Measurements from ENCODE around the gene ZNRF2.

ZNRF2 gene

DNA sequence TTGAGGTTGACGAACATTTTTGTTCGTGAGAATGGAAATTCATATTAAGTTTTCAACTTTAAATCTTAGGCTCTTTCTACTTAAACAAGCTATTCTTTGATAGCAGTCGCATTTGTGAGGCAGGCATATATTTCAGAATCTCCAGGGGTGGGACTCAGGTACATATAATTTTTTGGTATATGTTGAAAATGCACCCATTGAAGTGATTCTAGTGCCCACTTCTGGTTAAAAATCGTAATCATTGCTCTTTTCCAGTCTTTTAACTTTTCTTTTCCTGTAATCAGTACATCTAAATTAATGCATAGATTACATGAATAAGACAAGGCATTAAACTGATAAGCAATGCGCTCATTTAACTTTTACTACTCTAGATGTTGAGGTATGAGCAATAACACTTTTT is 67.8 kb downstream of the ZNRF2 start:
- no peaks in the 10 kb centered on the region for H3K27me3 ChIP-seq (ENCODE audit: control insufficient read depth, insufficient read depth, low read length, poor library complexity, severe bottlenecking)
- no peak overlapping the region for H3K27ac ChIP-seq (ENCODE audit: insufficient read depth, low read depth, low read length, poor library complexity, severe bottlenecking)
- no peaks in the 10 kb centered on the region for H3K9me3 ChIP-seq (ENCODE audit: control insufficient read depth, low read length)
- H3K4me3 ChIP-seq (ENCODE audit: insufficient read depth, low read depth, low read length): no peak overlapping the region
- 86 to 100% methylated on average over 3 to 5 of the region's 5 CpGs for WGBS, 2 experiments
- peaks cover 17% of the 10 kb centered on the region for H3K4me1 ChIP-seq (ENCODE audit: control insufficient read depth, insufficient read depth, low read length)
- no peaks in the 10 kb centered on the region for H3K36me3 ChIP-seq (ENCODE audit: control insufficient read depth, insufficient read depth, low read length)

- no peaks in the 10 kb centered on the region for H3K9me3 ChIP-seq (ENCODE audit: control insufficient read depth, low read length)
- H3K4me3 ChIP-seq (ENCODE audit: insufficient read depth, low read depth, low read length): no peak overlapping the region
- H3K4me1 ChIP-seq (ENCODE audit: control insufficient read depth, insufficient read depth, low read length): peaks cover 15% of the 10 kb centered on the region
- no peaks in the 10 kb centered on the region for H3K27me3 ChIP-seq (ENCODE audit: control insufficient read depth, insufficient read depth, low read length, poor library complexity, severe bottlenecking)
- no peak overlapping the region for H3K27ac ChIP-seq (ENCODE audit: insufficient read depth, low read depth, low read length, poor library complexity, severe bottlenecking)
- WGBS, 2 experiments: 93 to 99% methylated on average over 3 of the region's 3 CpGs
- no peaks in the 10 kb centered on the region for H3K36me3 ChIP-seq (ENCODE audit: control insufficient read depth, insufficient read depth, low read length)
Observed at GRCh38 chr7:30353532-30353931, 69.1 kb downstream of the ZNRF2 start.

- Histone ChIP-seq H3K36me3 (ENCODE audit: control insufficient read depth, insufficient read depth, low read length) (no peaks in the 10 kb centered on the region), H3K4me3 (ENCODE audit: insufficient read depth, low read depth, low read length) (no peak overlapping the region), H3K27me3 (ENCODE audit: control insufficient read depth, insufficient read depth, low read length, poor library complexity, severe bottlenecking) (no peaks in the 10 kb centered on the region), H3K27ac (ENCODE audit: insufficient read depth, low read depth, low read length, poor library complexity, severe bottlenecking) (no peak overlapping the region), H3K9me3 (ENCODE audit: control insufficient read depth, low read length) (no peaks in the 10 kb centered on the region), H3K4me1 (ENCODE audit: control insufficient read depth, insufficient read depth, low read length) (peaks cover 10% of the 10 kb centered on the region)
- 42 to 62% methylated on average over 2 to 3 of the region's 3 CpGs for WGBS, 2 experiments
Observed at GRCh38 chr7:30353932-30354607, 69.7 kb downstream of the ZNRF2 start.

DNA sequence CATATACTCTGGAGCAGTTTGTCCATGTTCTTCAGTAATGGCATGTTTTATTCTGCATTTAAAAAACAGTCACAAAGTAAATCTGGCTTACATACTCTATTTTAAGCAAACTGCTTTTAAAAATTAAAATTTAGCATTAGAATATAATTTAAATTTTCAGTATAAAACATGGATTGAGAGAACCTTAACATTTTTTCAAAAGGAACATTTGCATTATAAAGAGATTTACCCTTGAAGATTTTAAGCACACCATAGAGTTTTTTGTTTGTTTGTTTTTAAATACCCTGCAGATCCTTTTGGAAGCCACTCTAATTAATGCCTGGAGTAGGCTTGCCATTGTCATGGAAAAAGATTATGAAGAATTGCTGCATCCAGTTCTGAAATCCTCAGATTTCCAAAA is 70.4 kb downstream of the ZNRF2 start:
- Histone ChIP-seq H3K9me3 (ENCODE audit: control insufficient read depth, low read length) (no peaks in the 10 kb centered on the region), H3K4me3 (ENCODE audit: insufficient read depth, low read depth, low read length) (no peak overlapping the region), H3K4me1 (ENCODE audit: control insufficient read depth, insufficient read depth, low read length) (peaks cover 9% of the 10 kb centered on the region), H3K27me3 (ENCODE audit: control insufficient read depth, insufficient read depth, low read length, poor library complexity, severe bottlenecking) (no peaks in the 10 kb centered on the region), H3K27ac (ENCODE audit: insufficient read depth, low read depth, low read length, poor library complexity, severe bottlenecking) (no peak overlapping the region), H3K36me3 (ENCODE audit: control insufficient read depth, insufficient read depth, low read length) (no peaks in the 10 kb centered on the region)

- no peaks in the 10 kb centered on the region for H3K4me1 ChIP-seq (ENCODE audit: control insufficient read depth, insufficient read depth, low read length)
- H3K4me3 ChIP-seq (ENCODE audit: insufficient read depth, low read depth, low read length): no peak overlapping the region
- H3K27ac ChIP-seq (ENCODE audit: insufficient read depth, low read depth, low read length, poor library complexity, severe bottlenecking): no peak overlapping the region
- no peaks in the 10 kb centered on the region for H3K36me3 ChIP-seq (ENCODE audit: control insufficient read depth, insufficient read depth, low read length)
- 100% methylated on average over 1 of the region's 1 CpG for WGBS, 2 experiments
- H3K9me3 ChIP-seq (ENCODE audit: control insufficient read depth, low read length): no peaks in the 10 kb centered on the region
- no peaks in the 10 kb centered on the region for H3K27me3 ChIP-seq (ENCODE audit: control insufficient read depth, insufficient read depth, low read length, poor library complexity, severe bottlenecking)
Observed at GRCh38 chr7:30359957-30360356, 75.6 kb downstream of the ZNRF2 start.

DNA sequence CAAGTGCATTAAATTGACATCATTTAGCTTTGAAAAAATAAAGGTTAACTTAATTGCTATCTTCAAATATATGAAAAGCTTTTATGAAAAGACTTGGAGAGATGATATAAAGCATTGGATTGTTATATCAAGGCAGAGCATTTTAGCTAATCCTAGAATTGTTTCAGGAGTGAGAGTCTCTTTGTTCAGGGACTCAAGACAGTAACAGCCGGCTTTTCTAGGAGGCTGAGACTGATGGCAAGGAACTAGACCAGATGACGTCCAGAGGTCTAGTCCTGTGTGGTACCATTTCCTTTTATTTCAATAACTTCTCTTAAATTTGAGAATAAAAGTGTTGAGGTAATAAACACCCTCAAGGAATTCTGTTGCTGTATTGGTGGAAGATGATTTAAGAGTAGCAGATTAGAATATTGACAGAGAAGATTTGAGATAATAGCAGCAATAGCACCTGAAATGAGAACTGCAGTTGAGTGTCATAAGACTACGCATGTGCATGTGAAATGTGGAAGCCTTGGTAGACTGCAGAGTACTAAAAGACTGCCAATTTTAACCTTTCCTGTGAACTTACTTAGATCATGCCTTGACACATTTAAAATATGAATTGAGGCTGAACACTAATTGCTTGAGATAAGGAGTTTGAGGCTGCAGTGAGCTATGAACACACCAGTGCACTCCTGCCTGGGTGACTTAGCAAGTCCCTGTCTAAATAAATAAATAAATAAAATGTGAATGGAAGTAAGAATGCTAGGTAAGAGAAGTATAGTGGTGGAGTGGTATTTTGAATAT is 79.6 kb downstream of the ZNRF2 start:
- Histone ChIP-seq H3K27me3 (ENCODE audit: control insufficient read depth, insufficient read depth, low read length, poor library complexity, severe bottlenecking) (no peaks in the 10 kb centered on the region), H3K4me1 (ENCODE audit: control insufficient read depth, insufficient read depth, low read length) (no peaks in the 10 kb centered on the region), H3K9me3 (ENCODE audit: control insufficient read depth, low read length) (no peaks in the 10 kb centered on the region), H3K4me3 (ENCODE audit: insufficient read depth, low read depth, low read length) (no peak overlapping the region), H3K36me3 (ENCODE audit: control insufficient read depth, insufficient read depth, low read length) (no peaks in the 10 kb centered on the region), H3K27ac (ENCODE audit: insufficient read depth, low read depth, low read length, poor library complexity, severe bottlenecking) (no peak overlapping the region)
- WGBS, 2 experiments: 81 to 86% methylated on average over 2 to 3 of the region's 3 CpGs

DNA sequence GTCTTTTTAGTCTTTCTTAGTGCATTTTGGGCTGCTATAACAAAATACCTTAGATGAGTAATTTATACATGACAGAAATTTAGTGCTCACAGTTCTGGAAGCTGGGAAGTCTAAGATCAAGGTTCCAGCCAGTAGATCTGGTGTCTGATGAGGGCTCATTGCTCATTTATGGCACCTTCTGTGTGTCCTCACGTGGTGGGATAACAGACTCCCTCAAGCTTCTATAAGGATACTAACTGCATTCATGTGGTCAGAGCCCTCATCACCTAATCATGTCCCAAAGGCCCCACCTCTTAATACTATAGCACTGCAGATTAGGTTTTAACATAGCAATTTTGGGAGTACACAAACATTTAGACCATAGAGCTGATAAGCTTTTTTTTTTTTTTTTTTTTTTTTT is 80.4 kb downstream of the ZNRF2 start:
- Histone ChIP-seq H3K9me3 (ENCODE audit: control insufficient read depth, low read length) (no peaks in the 10 kb centered on the region), H3K27ac (ENCODE audit: insufficient read depth, low read depth, low read length, poor library complexity, severe bottlenecking) (no peak overlapping the region), H3K4me3 (ENCODE audit: insufficient read depth, low read depth, low read length) (no peak overlapping the region), H3K27me3 (ENCODE audit: control insufficient read depth, insufficient read depth, low read length, poor library complexity, severe bottlenecking) (no peaks in the 10 kb centered on the region), H3K36me3 (ENCODE audit: control insufficient read depth, insufficient read depth, low read length) (no peaks in the 10 kb centered on the region), H3K4me1 (ENCODE audit: control insufficient read depth, insufficient read depth, low read length) (no peaks in the 10 kb centered on the region)
- WGBS, 2 experiments: 85 to 89% methylated on average over 1 of the region's 1 CpG

DNA sequence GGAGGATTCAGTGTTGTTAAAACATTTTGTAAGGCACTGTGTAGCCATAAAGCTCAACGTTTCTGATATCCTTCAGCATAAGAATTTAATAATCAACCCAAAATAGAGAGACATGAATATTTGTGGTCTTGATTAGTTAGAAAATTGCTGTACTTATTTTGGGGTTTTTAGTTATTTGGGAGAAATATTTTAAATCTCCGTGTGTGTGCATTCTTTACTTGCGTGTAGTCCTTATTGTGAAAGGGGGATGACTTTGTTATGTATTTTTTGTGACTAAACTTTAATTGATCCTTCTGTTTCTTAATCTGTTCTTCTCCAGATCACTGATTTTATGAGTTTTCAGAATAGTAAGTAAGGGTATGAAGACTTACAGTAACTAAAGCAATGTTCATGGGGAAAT is 81.2 kb downstream of the ZNRF2 start:
- Histone ChIP-seq H3K4me3 (ENCODE audit: insufficient read depth, low read depth, low read length) (no peak overlapping the region), H3K36me3 (ENCODE audit: control insufficient read depth, insufficient read depth, low read length) (no peaks in the 10 kb centered on the region), H3K9me3 (ENCODE audit: control insufficient read depth, low read length) (no peaks in the 10 kb centered on the region), H3K27ac (ENCODE audit: insufficient read depth, low read depth, low read length, poor library complexity, severe bottlenecking) (no peak overlapping the region), H3K4me1 (ENCODE audit: control insufficient read depth, insufficient read depth, low read length) (no peaks in the 10 kb centered on the region), H3K27me3 (ENCODE audit: control insufficient read depth, insufficient read depth, low read length, poor library complexity, severe bottlenecking) (no peaks in the 10 kb centered on the region)
- 82 to 91% methylated on average over 2 of the region's 3 CpGs for WGBS, 2 experiments

DNA sequence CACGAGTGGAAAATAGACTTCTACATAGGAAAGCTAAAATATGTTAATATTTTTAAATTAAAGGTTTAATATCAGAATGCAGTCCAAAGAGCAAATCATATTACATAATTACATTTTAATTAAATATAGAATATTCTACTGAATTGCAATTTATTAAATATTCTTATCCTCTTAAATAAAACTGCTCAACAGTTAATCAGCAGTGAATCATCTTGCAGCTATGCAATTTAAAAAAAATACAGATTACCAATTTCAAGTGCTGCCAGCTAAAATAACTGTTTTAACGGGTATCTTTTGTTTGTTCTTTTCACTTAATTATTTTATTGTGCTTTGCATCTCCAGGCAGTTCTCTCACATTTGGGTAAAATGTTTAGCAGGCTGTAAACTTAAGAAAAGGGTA is 82.2 kb downstream of the ZNRF2 start:
- 100% methylated on average over 1 of the region's 2 CpGs; no CpG with 5 or more reads in 1 of the 2 experiments for WGBS, 2 experiments
- Histone ChIP-seq H3K9me3 (ENCODE audit: control insufficient read depth, low read length) (no peaks in the 10 kb centered on the region), H3K4me3 (ENCODE audit: insufficient read depth, low read depth, low read length) (no peak overlapping the region), H3K27me3 (ENCODE audit: control insufficient read depth, insufficient read depth, low read length, poor library complexity, severe bottlenecking) (no peaks in the 10 kb centered on the region), H3K36me3 (ENCODE audit: control insufficient read depth, insufficient read depth, low read length) (no peaks in the 10 kb centered on the region), H3K27ac (ENCODE audit: insufficient read depth, low read depth, low read length, poor library complexity, severe bottlenecking) (no peak overlapping the region), H3K4me1 (ENCODE audit: control insufficient read depth, insufficient read depth, low read length) (no peaks in the 10 kb centered on the region)

DNA sequence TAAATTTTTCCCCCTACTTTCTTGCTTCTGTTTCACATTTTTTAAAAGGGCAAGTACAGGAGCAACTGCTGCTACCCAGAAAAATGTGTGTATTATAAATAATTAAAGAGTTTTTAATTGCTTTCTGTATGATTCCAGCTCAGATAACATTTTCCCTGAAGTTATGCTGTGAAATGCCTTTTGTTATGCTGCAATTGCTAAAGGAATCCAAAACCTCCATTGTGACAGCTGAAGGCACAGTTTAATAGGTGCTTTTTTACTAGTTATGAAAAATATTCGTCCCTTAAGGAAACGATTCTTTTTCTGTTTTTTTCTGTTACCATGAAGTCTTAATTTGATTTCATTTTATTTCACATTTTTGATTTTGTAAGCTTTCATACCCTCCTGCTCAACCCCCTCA is 83.2 kb downstream of the ZNRF2 start:
- H3K27ac ChIP-seq (ENCODE audit: insufficient read depth, low read depth, low read length, poor library complexity, severe bottlenecking): no peak overlapping the region
- H3K4me1 ChIP-seq (ENCODE audit: control insufficient read depth, insufficient read depth, low read length): no peaks in the 10 kb centered on the region
- H3K9me3 ChIP-seq (ENCODE audit: control insufficient read depth, low read length): no peaks in the 10 kb centered on the region
- H3K4me3 ChIP-seq (ENCODE audit: insufficient read depth, low read depth, low read length): no peak overlapping the region
- no peaks in the 10 kb centered on the region for H3K27me3 ChIP-seq (ENCODE audit: control insufficient read depth, insufficient read depth, low read length, poor library complexity, severe bottlenecking)
- H3K36me3 ChIP-seq (ENCODE audit: control insufficient read depth, insufficient read depth, low read length): no peaks in the 10 kb centered on the region
- WGBS, 2 experiments: 94 to 100% methylated on average over 1 to 2 of the region's 2 CpGs

All from ectodermal cell (in vitro differentiated cells).